ENCODE measurements around the gene PI4K2B.
"Not testable (repeated sequence)": the region's sequence is repeated elsewhere in the genome, so short reads cannot be mapped to it uniquely, and the experiment has no call there.

Gene PI4K2B

DNA sequence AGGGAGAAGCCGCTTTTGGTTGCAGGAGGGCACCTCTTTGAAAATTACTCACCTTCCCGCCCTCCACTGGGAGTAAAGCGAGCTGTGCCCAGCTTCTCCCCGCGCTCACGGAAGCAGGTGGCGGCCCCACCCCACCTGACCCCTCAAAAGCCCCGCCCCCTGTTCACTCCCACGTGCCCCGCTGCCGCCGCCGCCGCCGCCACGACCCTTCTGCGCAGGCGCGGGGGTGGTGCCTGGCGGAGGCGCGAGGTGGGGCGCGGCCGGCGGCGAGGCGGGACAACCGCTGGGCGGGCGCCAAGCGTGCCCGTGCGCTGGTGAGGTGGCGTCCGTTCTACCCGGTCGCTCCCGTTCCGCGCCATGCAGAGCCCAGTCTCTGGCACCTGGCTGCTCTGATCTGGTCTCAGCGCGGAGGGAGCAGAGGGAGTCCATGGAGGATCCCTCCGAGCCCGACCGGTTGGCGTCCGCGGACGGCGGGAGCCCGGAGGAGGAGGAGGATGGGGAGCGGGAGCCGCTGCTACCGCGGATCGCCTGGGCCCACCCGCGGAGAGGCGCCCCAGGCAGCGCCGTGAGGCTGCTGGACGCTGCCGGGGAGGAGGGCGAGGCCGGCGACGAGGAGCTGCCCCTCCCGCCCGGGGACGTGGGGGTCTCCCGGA lies at the start of gene PI4K2B:
PI4K2B (plus strand) TSS at position 297 of the 653 bp plus-strand sequence; CDS start at position 428, 131 bp downstream.
- DNase-seq: peak; percentile 95

DNA sequence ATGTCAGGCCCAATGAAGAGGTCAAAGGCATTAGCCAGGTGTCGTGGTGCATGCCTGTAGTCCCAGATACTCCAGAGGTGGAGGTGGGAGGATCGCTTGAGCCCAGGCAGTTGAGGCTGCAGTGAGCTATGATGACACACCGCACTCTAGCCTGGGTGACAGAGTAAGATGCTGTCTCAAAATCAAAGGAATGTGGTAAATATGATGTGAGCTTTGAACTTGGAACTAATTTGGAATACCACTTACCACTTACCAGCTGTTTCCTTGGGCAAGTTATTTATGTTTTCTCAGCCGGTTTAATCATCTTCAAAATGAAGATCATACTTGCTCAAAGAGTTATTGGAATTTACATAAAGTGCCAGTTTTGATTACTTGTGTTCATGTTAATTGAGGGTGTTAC lies 49.8 kb upstream of the PI4K2B start:
- DNase-seq: no peak

DNA sequence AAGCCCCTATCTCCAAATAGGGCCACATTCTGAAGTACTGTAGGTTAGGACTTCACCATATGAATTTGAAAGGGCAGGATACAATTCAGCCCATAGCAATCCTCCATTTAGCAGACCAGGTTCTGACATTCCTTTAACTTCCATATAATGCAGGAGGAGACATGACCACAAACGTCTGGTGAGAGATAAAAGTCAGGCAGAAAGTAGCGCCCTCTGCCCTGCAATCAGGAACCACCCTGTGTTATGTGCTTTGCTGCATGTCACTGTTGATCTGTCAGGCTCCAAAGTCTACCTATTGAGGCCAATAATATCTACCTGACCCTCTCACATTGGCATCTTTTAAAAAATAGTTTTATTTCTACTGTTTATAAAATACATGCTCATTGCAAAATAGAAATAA lies 43.4 kb upstream of the PI4K2B start:
- no peak for DNase-seq

DNA sequence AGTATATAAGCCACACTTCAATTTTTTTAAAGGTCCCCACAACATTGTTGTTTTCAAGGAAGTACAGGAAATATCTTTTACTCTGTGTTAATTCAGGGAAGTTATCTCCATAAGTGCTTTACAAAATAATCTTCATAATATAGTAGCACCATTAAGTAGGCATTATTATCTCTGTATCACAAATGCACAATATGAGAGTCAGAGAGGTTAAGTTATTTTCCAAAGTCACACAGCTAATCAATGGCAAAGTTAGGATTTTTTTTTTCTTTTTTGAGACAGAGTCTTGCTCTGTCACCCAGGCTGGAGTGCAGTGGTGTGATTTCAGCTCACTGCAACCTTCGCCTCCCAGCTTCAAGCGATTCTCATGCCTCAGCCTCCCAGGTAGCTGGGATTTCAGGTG lies 35.1 kb upstream of the PI4K2B start:
- DNase-seq: no peak

DNA sequence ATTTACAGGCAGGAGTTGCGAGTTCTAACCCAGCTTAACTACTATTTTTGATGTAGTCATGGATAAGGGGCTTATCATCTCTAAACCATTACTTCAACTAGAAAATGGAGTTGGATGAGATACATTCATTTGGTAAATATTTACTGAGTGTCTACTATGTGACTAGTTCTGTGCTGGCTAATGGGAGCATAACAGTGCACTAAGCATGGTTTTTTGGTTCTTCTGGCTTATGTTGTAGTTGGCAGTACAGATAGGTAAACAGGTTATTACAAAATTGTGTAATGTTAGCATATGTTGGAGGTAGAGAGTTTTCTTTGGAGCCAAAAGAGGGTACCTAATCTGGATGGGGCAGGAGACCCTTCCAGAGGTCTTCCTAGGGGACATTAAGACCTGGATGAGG lies 25.8 kb upstream of the PI4K2B start:
- DNase-seq: no peak

DNA sequence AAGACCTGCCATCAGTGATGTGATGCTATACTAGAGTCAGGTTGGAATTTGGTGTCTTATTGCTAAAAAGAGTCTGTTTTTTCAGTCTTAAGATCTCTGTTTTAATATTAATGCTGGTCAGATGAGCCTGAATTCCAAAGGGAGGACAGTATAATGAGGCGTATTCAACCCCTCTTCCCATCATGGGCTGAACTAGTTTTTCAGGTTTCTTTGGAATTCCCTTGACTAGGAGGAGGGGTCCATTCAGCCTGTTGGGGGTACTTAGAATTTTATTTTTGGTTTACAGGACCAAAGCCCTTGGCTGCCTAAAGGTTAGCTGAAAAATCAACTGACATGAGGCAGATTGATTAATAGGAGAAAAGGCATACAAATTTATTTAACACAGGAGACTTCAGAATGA lies 24.1 kb upstream of the PI4K2B start:
- no peak for DNase-seq

DNA sequence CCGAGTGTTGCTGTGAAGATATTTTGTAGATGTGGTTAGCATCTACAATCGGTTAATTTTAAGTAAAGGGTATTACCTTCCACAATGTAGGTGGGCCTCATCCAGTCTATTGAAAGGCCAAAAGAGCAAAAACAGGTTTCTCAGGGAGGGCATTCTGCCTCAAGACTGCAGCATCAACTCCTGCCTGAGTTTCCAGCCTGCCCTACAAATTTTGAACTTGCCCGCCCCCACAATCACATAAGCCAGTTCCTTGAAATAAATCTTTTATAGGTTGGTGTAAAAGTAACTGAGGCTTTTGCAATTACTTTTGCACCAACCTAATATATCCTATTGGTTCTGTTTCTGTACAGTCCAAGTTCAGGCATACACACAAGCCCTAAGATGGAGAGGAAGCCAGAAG lies 22.1 kb upstream of the PI4K2B start:
- DNase-seq: no peak

DNA sequence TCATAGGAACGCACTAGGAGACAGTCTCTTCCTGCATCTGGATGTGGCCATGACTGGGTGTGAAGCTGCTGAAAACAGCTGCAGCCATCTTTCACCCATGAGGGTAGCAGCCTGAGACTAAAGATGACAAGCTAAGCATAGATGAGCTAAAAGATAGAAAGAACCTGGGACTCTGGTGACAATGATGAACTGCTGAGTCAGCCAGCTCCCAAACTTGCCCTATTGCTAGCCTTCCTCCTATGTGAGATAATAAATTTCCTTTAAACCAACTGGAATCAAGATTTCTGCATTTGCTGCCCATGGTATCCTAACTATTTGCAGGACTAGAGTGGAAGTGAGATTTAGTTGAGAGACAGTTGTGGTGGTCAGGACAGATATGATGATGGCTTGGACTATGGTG lies 21.0 kb upstream of the PI4K2B start:
- no peak for DNase-seq

DNA sequence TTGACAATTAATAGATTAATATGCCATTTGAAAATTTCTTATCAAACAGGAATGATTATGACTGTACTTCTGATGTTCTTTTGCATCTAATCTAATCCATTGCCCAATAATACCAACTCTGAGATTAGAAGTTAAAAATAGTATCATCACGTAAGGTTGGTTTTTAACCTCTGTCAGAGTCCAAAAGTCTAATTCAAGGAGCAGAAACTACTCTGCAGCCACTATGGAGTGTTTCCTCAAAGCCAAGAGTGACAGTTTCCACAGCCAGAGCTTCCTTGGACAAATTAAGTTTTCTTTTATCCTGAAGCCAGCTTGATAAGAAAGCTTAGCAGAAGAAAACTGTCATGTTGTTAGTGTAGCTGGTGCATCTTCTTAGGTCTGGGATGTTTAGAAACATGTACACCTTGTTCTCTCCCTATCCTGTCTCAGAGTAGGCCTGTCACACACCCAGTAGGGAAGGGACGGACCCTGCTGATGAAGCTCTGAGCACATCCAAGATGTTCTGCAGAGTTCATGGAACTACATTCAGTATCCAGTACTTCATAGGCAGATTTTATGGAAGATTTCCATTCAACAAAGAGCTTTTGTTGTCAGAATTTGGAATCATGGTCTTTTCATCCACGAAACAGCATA lies 20.4 kb upstream of the PI4K2B start:
- no peak for DNase-seq

DNA sequence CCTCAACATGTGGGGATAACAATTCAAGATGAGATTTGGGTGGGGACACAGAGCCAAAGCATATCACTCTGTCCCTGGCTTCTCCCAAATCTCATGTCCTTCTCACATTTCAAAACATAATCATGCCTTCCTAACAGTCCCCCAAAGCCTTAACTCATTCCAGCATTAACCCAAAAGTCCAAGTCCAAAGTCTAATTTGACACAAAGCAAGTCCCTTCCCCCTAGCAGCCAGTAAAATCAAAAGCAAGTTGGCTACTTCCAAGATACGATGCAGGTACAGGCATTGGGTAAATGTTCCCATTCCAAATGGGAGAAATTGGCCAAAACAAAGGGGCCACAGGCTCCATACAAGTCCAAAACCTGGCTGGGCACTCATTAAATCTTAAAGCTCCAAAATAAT lies 19.1 kb upstream of the PI4K2B start:
- DNase-seq: not testable (repeated sequence)

DNA sequence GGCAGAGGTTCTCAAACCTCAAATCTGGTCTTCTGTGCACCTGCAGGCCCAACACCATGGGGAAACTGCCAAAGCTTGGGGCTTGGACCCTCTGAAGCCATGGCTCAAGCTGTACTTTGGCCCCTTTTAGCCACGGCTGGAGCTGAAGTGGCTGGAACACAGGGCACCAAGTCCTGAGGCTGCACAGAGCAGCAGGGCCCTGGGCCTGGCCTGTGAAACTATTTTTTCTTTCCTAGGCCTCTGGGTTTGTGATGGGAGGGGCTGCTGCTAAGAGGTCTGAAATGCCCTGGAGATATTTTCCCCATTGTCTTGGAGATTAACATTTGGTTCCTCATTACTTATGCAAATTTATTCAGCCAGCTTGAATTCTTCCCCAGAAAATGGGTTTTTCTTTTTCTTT lies 18.3 kb upstream of the PI4K2B start:
- DNase-seq: no peak

DNA sequence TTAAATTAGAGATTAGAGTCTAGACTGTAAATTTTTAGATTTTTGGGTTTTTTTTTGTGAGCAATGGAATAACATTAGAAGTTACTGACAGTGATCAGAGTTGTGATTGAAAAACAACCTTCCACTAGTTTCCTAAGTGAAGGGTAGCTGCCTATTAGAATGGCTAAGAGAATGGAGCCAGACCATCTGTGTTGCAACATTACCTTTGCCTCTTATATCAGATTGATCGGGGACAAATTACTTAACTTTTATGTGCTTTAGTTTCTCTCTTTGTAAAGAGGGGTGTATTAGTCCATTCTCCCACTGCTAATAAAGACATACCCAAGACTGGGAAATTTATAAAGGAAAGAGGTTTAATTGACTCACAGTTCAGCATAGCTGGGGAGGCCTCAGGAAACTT lies 12.5 kb upstream of the PI4K2B start:
- no peak for DNase-seq

DNA sequence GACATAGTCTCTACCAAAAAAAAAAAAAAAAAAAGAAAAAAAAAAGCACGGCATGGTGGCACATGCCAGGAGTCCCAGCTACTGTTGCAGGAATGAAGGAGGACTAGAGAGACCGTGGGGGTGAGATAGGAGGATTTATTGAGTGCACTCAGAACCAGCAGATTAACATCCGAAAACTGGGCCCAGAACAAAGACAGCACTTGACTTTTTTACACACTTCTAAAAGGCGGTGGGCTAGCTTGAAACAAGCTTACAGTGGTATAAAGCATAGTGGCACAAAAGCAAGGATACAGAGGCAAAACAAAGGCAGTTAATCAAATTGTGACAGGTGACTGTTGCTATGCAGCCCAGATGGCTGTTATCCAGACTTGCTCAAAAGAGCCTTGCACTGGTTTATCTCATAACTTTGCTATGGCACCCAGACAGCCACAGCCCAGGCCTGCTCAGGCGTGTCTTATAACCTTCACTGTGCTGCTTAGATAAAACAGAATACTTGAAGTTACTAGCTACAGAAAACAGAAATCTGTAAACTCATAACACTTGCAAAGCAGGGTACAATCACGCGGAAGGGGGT lies 9.9 kb upstream of the PI4K2B start:
- DNase-seq: peak in 1 of 2 donors; percentile 15

DNA sequence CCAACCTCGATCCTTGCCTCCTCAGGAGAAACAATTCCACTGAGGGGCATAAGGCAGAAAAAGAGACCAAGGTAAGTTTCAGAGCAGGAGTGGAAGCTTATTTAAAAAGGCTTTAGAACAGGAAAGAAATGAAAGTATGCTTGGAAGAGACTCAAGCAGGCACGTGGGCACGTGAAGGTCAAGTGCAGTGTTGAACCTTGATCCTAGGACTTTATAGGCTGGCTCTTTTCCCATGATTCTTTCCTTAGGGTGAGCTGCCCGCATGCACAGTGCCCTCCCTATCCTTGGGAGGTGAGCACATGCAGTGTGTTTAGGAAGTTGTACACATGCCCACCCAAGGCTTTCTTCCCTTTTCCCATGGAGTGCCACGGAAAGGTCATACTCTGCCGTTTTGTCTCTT lies 4.0 kb upstream of the PI4K2B start:
- DNase-seq: no peak

DNA sequence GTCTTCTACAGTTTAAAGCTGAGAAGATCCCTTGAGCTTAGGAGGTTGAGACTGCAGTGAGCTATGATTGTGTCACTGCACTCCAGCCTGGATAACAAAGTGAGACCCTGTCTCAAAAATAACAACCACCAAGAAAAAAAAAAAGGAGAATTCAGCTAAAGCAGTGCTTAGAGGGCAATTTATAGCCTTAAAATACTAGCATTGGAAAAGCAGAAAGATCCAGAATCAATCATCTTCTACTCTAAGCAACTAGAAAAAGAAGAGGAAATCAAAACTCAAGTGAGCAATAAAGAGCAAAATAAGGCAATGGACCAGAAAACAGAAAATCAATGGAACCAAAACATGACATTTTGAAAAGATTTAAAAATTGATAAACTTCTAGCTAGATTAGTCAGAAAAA lies 639 bp upstream of the PI4K2B start:
- DNase-seq: no peak

DNA sequence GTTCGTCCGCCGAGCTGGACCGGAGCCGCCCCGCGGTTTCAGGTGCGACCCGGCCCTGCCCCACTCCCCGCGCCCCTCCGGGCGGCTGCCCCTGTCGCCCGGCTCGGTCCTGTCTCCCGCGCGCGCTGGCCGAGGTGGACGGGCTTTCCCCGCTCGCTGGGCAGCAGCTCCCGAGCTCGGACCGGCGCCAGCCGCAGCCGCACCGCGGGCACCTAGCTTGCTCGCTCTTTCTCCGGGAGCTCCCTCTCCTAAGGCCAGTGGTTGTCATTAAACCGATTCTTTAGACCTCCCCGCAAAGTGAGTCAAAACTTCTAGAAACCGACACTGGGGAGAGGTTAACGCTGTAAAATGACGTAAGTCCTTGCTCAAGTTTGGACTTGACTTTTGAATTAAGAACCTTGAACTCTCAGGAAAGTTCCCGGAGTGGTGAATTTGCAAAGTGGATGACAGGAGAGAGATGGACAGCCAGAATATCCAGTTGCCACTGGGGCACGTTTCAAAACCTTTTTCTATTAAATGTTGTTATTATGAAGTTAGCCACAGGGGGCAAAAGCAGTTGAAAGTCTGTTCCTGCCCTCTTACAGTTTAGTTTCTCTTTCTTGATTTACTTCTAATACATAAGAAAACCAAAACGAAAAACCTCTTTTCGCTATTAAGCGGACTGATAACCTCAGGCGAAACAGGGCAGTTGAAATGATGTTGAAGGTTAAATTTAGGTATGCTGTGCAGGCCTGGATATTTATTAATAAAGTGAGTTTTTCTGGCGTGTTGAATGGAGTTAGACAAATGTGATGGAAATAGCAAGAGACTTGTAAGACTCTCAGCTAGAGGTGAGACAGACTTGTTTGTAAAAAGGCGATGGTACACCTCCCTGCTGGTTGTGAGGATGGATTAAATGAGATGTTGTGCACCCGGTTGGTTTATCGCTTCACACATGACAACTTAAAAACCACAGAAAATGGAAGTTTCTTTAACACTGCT lies 847 bp downstream of the PI4K2B start:
- DNase-seq: peak; percentile 28 to 40

DNA sequence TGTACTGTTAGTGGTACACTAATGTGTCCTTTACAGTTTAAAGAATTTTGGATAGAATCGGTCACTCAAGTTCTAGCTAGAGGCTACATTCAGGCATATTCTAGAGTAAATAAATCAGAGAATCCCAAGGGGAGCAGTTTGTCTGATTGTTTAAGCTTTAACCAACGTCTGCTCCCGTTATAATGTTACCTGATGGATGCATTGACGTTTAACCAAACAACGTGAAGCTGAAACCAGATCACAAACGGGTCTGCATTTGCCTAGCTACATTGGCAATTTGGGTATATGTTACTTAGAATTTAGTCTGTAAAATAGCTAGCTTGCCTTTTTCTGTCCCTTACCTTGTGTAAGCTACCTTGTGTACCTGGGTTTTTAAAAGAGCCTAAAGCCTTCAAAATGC lies 1.6 kb downstream of the PI4K2B start:
- DNase-seq: no peak

DNA sequence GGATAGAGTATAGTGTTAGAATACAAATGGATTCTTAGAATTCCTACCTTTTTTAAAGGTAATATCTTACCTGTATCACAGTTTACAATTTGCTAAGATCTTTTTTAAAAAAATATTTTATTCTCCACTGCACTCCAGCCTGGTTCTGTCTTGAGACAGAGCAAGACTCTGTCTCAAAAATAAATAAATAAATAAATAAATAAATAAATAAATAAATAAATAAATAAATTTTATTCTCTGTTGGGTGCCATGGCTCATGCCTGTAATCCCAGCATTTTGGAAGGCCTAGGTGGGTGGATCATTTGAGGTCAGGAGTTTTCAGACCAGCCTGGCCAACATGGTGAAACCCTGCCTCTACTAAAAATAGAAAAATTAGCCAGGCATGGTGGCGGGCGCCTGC lies 2.2 kb downstream of the PI4K2B start:
- not testable (repeated sequence) for DNase-seq

DNA sequence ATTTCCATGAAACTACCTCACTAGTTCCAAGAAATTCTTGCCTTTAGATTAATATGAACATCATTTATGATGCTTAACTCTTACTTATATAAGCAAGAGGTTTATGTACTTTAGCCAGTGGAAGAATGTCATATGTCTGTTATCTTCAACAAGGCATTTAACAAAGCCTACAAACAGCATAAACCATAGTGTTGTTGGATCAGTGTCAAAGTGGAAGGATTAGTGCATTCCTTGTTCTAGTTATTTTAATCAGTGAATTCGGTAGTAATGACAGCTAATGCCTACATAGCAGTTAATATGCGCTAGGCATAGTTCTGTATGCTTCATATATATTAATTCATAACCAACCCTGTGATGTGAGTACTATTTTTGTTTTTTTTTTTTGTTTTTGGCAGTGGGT lies 3.1 kb downstream of the PI4K2B start:
- DNase-seq: no peak

DNA sequence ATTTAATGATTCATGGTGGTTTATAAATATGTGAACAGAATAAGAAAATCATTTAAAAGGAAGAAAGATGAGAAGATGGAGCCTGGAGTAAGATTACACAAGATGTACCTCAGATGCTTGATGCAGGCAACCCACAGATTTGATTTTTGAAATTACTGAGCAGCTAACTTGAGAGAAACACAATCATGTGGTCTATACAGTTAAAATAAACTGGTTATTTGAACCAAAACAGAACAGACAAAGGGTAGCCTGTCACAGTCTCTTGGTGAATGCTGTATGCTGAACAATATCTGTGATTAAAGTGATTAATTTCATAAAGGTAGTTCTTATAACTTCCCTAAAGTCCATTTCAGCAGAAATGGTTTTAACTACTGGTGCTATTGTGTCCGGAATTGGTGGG lies 4.2 kb downstream of the PI4K2B start:
- no peak for DNase-seq

DNA sequence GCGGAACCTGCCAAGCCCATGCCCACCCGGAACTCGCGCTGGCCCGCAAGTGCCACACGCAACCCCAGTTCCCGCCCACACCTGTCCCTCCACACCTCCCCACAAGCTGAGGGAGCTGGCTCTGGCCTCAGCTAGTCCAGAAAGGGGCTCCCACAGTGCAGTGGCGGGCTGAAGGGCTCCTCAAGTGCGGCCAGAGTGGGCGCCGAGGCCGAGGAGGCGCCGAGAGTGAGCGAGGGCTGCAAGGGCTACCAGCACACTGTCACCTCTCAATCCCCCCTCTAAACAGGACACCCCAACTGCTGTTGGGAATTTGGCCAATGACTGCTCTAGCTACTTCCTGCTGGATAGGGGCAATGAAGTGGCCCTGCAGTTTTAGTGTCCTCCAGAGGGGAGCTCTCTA lies 5.7 kb downstream of the PI4K2B start:
- not testable (repeated sequence) for DNase-seq

DNA sequence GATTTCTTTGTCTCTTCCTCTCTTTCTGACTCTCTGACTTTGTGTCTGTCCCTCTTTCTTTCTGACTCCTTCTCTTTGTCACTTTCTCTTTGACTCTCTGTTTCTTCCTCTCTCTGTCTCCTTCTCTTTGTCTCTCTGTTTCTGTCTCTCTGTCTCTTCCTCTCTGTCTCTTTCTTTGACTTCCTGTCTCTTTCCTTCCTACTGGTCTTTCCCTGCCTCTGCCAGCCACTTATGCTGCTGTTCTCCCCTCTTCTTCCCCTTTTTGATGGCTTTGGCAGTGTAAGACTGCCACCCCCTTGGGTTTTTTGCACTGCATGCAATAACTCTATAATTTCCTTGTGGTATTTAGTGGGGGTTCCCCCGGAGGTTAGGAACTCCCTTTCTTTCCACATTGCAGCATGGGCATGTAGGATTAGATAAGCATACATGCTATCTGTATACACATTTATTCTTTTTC lies 6.9 kb downstream of the PI4K2B start:
- not testable (repeated sequence) for DNase-seq

DNA sequence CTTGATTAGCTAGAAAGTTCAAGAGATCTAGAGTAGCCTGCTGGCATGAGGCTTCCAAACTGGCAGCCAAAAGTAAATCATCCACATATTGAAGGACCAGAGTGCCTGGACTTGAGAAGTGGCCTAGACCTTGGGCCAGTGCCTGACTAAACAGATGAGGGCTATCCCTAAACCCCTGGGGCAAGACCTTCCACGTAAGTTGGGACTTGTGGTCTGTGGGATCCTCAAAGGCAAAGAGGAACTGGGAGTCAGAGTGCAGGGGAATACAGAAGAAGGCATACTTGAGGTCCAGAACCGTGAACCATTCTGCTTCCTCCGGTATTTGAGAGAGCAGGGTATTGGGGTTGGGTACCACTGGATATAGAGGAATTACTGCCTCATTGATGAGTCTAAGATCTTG lies 8.4 kb downstream of the PI4K2B start:
- not testable (repeated sequence) for DNase-seq

Data from activated CD4-positive, alpha-beta T cell treated with anti-CD3 and anti-CD28 coated beads for 4 hours (primary cell).